ENCODE data around the gene MAN1C1. TPM values are rescaled to one million over a fixed set of nuclear protein-coding genes. Genes with fewer than 3 reads are reported as not detected.

The MAN1C1 gene
- total RNA-seq, 1 experiment from 2014 or later: 1.5 TPM

- no peak for ATAC-seq
- CTCF ChIA-PET: no interaction called here
Observed at GRCh38 chr1:25611843-25612242, 4.7 kb upstream of the MAN1C1 start.

GRCh38 chr1:25612421-25612820 lies 4.2 kb upstream of the MAN1C1 start:
- BruUV-seq (replicated peaks): no TSS peak
- Histone ChIP-seq H3K4me3 (ENCODE audit: low read depth in 2 of 2, low read length in 2 of 2) (no peak overlapping the region), H3K36me3 (ENCODE audit: control insufficient read depth, insufficient read depth, low read length) (no peaks in the 10 kb centered on the region), H3K27ac (ENCODE audit: low read length) (no peak overlapping the region), H3K4me1 (ENCODE audit: control insufficient read depth, insufficient read depth, low read length) (peaks cover 17% of the 10 kb centered on the region), H3K9me3 (ENCODE audit: control insufficient read depth, insufficient read depth, low read depth, low read length) (no peaks in the 10 kb centered on the region), H3K27me3 (ENCODE audit: control insufficient read depth, insufficient read depth, low read length) (peaks cover 34% of the 10 kb centered on the region)
- ChIA-PET POLR2A (interaction anchor here (0.6 kb wide), 1 partner anchor 322 kb away, joined by 3 read pairs; no protein-coding TSS in a partner anchor), CTCF (no interaction called here)
- no peak for ATAC-seq
- no peak for TF ChIP-seq CTCF (IDR thresholded peaks at IDR 0.05)
- TF ChIP-seq TCF7L2 (IDR thresholded peaks at IDR 0.05; ENCODE audit: low read depth, low read length): no peak
- TF ChIP-seq POLR2AphosphoS5 (IDR thresholded peaks at IDR 0.05; ENCODE audit: low read depth, low read length): no peak
- no peak for TF ChIP-seq SIN3A (IDR thresholded peaks at IDR 0.05; ENCODE audit: borderline replicate concordance, insufficient read depth, low read depth, low read length)
- no peak for TF ChIP-seq REST (IDR thresholded peaks at IDR 0.05; ENCODE audit: insufficient read depth in 1 of 2, low read depth in 2 of 2, low read length in 1 of 2)
- in situ Hi-C loops (cut with HindIII; ENCODE audit: low pct_unique_long_range_greater_than_20kb, low sequenced_read_pairs): no loop called here
- intact Hi-C loops (cut with micrococcal nuclease; ENCODE audit: unreplicated experiment): no loop called here
- DNase-seq (ENCODE audit: low read depth, low spot score): no peak

More at GRCh38 chr1:25611843-25612242, 4.7 kb upstream of the MAN1C1 start:
- in situ Hi-C loops (cut with HindIII; ENCODE audit: low pct_unique_long_range_greater_than_20kb, low sequenced_read_pairs): no loop called here
- POLR2A ChIA-PET: interaction anchor here (0.6 kb wide), 1 partner anchor 323 kb away, joined by 3 read pairs; no protein-coding TSS in a partner anchor
- Histone ChIP-seq H3K4me3 (ENCODE audit: low read depth in 2 of 2, low read length in 2 of 2) (no peak overlapping the region), H3K4me1 (ENCODE audit: control insufficient read depth, insufficient read depth, low read length) (peaks cover 17% of the 10 kb centered on the region), H3K27me3 (ENCODE audit: control insufficient read depth, insufficient read depth, low read length) (peaks cover 36% of the 10 kb centered on the region), H3K9me3 (ENCODE audit: control insufficient read depth, insufficient read depth, low read depth, low read length) (no peaks in the 10 kb centered on the region), H3K36me3 (ENCODE audit: control insufficient read depth, insufficient read depth, low read length) (no peaks in the 10 kb centered on the region), H3K27ac (ENCODE audit: low read length) (no peak overlapping the region)
- intact Hi-C loops (cut with micrococcal nuclease; ENCODE audit: unreplicated experiment): no loop called here
- no peak for DNase-seq (ENCODE audit: low read depth, low spot score)
- TF ChIP-seq POLR2AphosphoS5 (IDR thresholded peaks at IDR 0.05; ENCODE audit: low read depth, low read length) (no peak), CTCF (IDR thresholded peaks at IDR 0.05) (no peak), TCF7L2 (IDR thresholded peaks at IDR 0.05; ENCODE audit: low read depth, low read length) (no peak), SIN3A (IDR thresholded peaks at IDR 0.05; ENCODE audit: borderline replicate concordance, insufficient read depth, low read depth, low read length) (no peak), REST (IDR thresholded peaks at IDR 0.05; ENCODE audit: insufficient read depth in 1 of 2, low read depth in 2 of 2, low read length in 1 of 2) (no peak)
- BruUV-seq (replicated peaks): no TSS peak
